Measurements from ENCODE around the gene CEMIP.
"Not testable (repeated sequence)": the region's sequence is repeated elsewhere in the genome, so short reads cannot be mapped to it uniquely, and the experiment has no call there.

CEMIP gene

GRCh38 chr15:80953001-80953952, 174.1 kb downstream of the CEMIP start:
- no peak for DNase-seq (ENCODE audit: low read depth in 2 of 2)

GRCh38 chr15:80953953-80954778, 175.0 kb downstream of the CEMIP start:
- no peak for DNase-seq (ENCODE audit: low read depth in 2 of 2)

- DNase-seq (ENCODE audit: low read depth in 2 of 2), result peak; percentile 32 to 40
These were observed 176.6 kb downstream of the CEMIP start for GRCh38 chr15:80955571-80956452.

- DNase-seq (ENCODE audit: low read depth in 2 of 2), result no peak
These were observed 178.4 kb downstream of the CEMIP start for GRCh38 chr15:80957556-80957955.

GRCh38 chr15:80957976-80958375, 178.8 kb downstream of the CEMIP start:
- DNase-seq (ENCODE audit: low read depth in 2 of 2), result no peak

GRCh38 chr15:80958818-80959495, 179.8 kb downstream of the CEMIP start:
- no peak for DNase-seq (ENCODE audit: low read depth in 2 of 2)

- DNase-seq (ENCODE audit: low read depth in 2 of 2), result not testable (repeated sequence)
These were observed 186.3 kb downstream of the CEMIP start for GRCh38 chr15:80965454-80965853.

GRCh38 chr15:80966431-80967197, 187.4 kb downstream of the CEMIP start:
- DNase-seq (ENCODE audit: low read depth in 2 of 2), result no peak

GRCh38 chr15:80967451-80967850, 188.3 kb downstream of the CEMIP start:
- no peak for DNase-seq (ENCODE audit: low read depth in 2 of 2)

GRCh38 chr15:80967991-80968510, 188.9 kb downstream of the CEMIP start:
- DNase-seq (ENCODE audit: low read depth in 2 of 2), result no peak

GRCh38 chr15:80969316-80969715, 190.1 kb downstream of the CEMIP start:
- no peak for DNase-seq (ENCODE audit: low read depth in 2 of 2)

- DNase-seq (ENCODE audit: low read depth in 2 of 2), result peak; percentile 24 to 29
These were observed 191.0 kb downstream of the CEMIP start for GRCh38 chr15:80970018-80970657.

- no peak for DNase-seq (ENCODE audit: low read depth in 2 of 2)
These were observed 191.5 kb downstream of the CEMIP start for GRCh38 chr15:80970658-80971057.

- DNase-seq (ENCODE audit: low read depth in 2 of 2), result no peak
These were observed 192.0 kb downstream of the CEMIP start for GRCh38 chr15:80971143-80971542.

GRCh38 chr15:80972276-80972675, 193.1 kb downstream of the CEMIP start:
- DNase-seq (ENCODE audit: low read depth in 2 of 2), result no peak

GRCh38 chr15:80974914-80975313, 195.7 kb downstream of the CEMIP start:
- no peak for DNase-seq (ENCODE audit: low read depth in 2 of 2)

GRCh38 chr15:80976851-80977250, 197.7 kb downstream of the CEMIP start:
- no peak for DNase-seq (ENCODE audit: low read depth in 2 of 2)

GRCh38 chr15:80977627-80978036, 198.5 kb downstream of the CEMIP start:
- DNase-seq (ENCODE audit: low read depth in 2 of 2), result peak in 1 of 2 donors; percentile 29

- no peak for DNase-seq (ENCODE audit: low read depth in 2 of 2)
These were observed 199.6 kb downstream of the CEMIP start for GRCh38 chr15:80978685-80979329.

Measured in stimulated activated CD8-positive, alpha-beta memory T cell treated with anti-CD3 and anti-CD28 coated beads, Interleukin-2, amount 100 ng/mL, for 48 hours (primary cell).